SK-N-SH (cell line): ENCODE data around the gene SOX15. TPM values are rescaled to one million over a fixed set of nuclear protein-coding genes. Genes with fewer than 3 reads are reported as not detected.
"Not testable (repeated sequence)": the region's sequence is repeated elsewhere in the genome, so short reads cannot be mapped to it uniquely, and the experiment has no call there.

Source experiments
- CTCF ChIA-PET: fragments of 300-600, 350-600 bp; formaldehyde crosslinking; extraction: SDS; loops from one replicate; lab custom pipeline; 2021; lab: Yijun Ruan, JAX
- POLR2A ChIA-PET: fragments of 350-600 bp; sonication (Branson Sonifier 250); formaldehyde crosslinking; extraction: SDS; loops from one replicate; lab custom pipeline; 2020; ENCODE audit warnings: antibody characterized with exemption, inconsistent platforms; lab: Yijun Ruan, JAX
- DNase-seq: peaks from one replicate; pipeline ENCODE4 v3.0.0; 2012
- H2AFZ ChIP-seq: fragments of 200-600 bp; sonication (generic); 2 replicates; pipeline ENCODE4 v1.8.1; 2016; ENCODE audit warnings: antibody characterized with exemption, mild to moderate bottlenecking, low read depth
- H3F3A ChIP-seq: fragments of 200-600 bp; sonication (generic); replicated peaks from 2 replicates; pipeline ENCODE3; 2016; ENCODE audit warnings: antibody characterized with exemption, mild to moderate bottlenecking; ENCODE audit not compliant: insufficient read depth
- H3K27ac ChIP-seq, 2 experiments: fragments of 200-500 bp in 1 of 2; fragments of 200-600 bp in 1 of 2; sonication (Bioruptor generic) in 1 of 2; sonication (generic), shearing (Covaris generic) in 1 of 2; 2 replicates each; pipeline versions ENCODE4 v1.5.1 to v1.6.1; 2014 to 2016; ENCODE audit warnings: low read depth in 2 of 2, inconsistent platforms in 1 of 2, low read length in 1 of 2, mild to moderate bottlenecking in 1 of 2, mixed read lengths in 1 of 2
- H3K27me3 ChIP-seq: fragments of 200-600 bp; sonication (generic), shearing (Covaris generic); 2 replicates; pipeline ENCODE4 v1.6.1; 2016; ENCODE audit warnings: mixed run types; ENCODE audit not compliant: insufficient read depth
- H3K36me3 ChIP-seq, 2 experiments: fragments of 200-500 bp in 1 of 2; fragments of 200-600 bp in 1 of 2; sonication (Bioruptor generic) in 1 of 2; sonication (generic) in 1 of 2; replicated peaks in 1 of 2; 2 replicates each; pipeline versions ENCODE3 to v1.5.1; 2014 to 2016; ENCODE audit warnings: low read length in 1 of 2, mild to moderate bottlenecking in 1 of 2; ENCODE audit not compliant: insufficient read depth in 2 of 2, control insufficient read depth in 1 of 2
- H3K4me1 ChIP-seq, 2 experiments: fragments of 200-500 bp in 1 of 2; fragments of 200-600 bp in 1 of 2; sonication (Bioruptor generic) in 1 of 2; sonication (generic), shearing (Covaris generic) in 1 of 2; 2 replicates each; pipeline versions ENCODE4 v1.5.1 to v1.6.1; 2014 to 2016; ENCODE audit warnings: low read depth in 1 of 2, low read length in 1 of 2, mixed run types in 1 of 2; ENCODE audit not compliant: insufficient read depth in 2 of 2, control insufficient read depth in 1 of 2
- H3K4me2 ChIP-seq: fragments of 200-600 bp; sonication (generic), shearing (Covaris generic); 2 replicates; pipeline ENCODE4 v1.6.1; 2017; ENCODE audit warnings: mixed run types
- H3K4me3 ChIP-seq, 2 experiments: fragments of 200-500 bp in 1 of 2; fragments of 200-600 bp in 1 of 2; sonication (Bioruptor generic) in 1 of 2; sonication (generic), shearing (Covaris generic) in 1 of 2; 2 replicates each; pipeline versions ENCODE4 v1.5.1 to v1.8.1; 2014 to 2016; ENCODE audit warnings: low read depth in 2 of 2, inconsistent platforms in 1 of 2, low read length in 1 of 2, mild to moderate bottlenecking in 1 of 2, mixed read lengths in 1 of 2, moderate library complexity in 1 of 2
- H3K79me2 ChIP-seq: fragments of 200-600 bp; sonication (generic); 2 replicates; pipeline ENCODE4 v1.8.1; 2017; ENCODE audit warnings: mild to moderate bottlenecking; ENCODE audit not compliant: insufficient read depth
- H3K9ac ChIP-seq: fragments of 200-600 bp; sonication (generic); 2 replicates; pipeline ENCODE4 v1.6.1; 2017; ENCODE audit warnings: mixed run types
- H3K9me2 ChIP-seq: fragments of 200-600 bp; sonication (generic); 2 replicates; pipeline ENCODE4 v1.6.1; 2017; ENCODE audit warnings: mixed run types
- H3K9me3 ChIP-seq: fragments of 200-600 bp; sonication (generic); 2 replicates; pipeline ENCODE4 v1.6.1; 2017; ENCODE audit warnings: mixed run types, mild to moderate bottlenecking, moderate library complexity
- H4K20me1 ChIP-seq: fragments of 200-600 bp; sonication (generic); 2 replicates; pipeline ENCODE4 v1.6.1; 2017; ENCODE audit warnings: mild to moderate bottlenecking, mixed run types; ENCODE audit not compliant: insufficient read depth
- ELF1 ChIP-seq: IDR thresholded peaks from 2 replicates; pipeline ENCODE4 v1.4.0; 2012
- FOXJ3 ChIP-seq: sonication (generic); formaldehyde crosslinking; IDR thresholded peaks from 2 replicates; pipeline ENCODE4 v1.5.1; 2020; ENCODE audit warnings: mild to moderate bottlenecking, missing genetic modification reagents
- GABPA ChIP-seq: IDR thresholded peaks from 2 replicates; pipeline ENCODE4 v1.4.0; 2012; ENCODE audit warnings: low read depth, mild to moderate bottlenecking
- JUND ChIP-seq: IDR thresholded peaks from 2 replicates; pipeline ENCODE4 v1.4.0; 2012
- MXI1 ChIP-seq: IDR thresholded peaks from 2 replicates; pipeline ENCODE4 v1.6.1; 2012; ENCODE audit warnings: mild to moderate bottlenecking, low read depth, low read length, improper control_type of control experiment
- NRF1 ChIP-seq: IDR thresholded peaks from 2 replicates; pipeline ENCODE4 v1.6.1; 2012; ENCODE audit warnings: low read depth, mild to moderate bottlenecking, low read length
- RAD21 ChIP-seq: IDR thresholded peaks from 2 replicates; pipeline ENCODE4 v1.6.1; 2012; ENCODE audit warnings: mild to moderate bottlenecking, low read length
- RCOR1 ChIP-seq: fragments of 150-350 bp; IDR thresholded peaks from 2 replicates; pipeline ENCODE4 v1.6.1; 2017; ENCODE audit warnings: antibody characterized with exemption, low read length
- RFX5 ChIP-seq: IDR thresholded peaks from 2 replicates; pipeline ENCODE4 v1.6.1; 2012; ENCODE audit warnings: mild to moderate bottlenecking, improper control_type of control experiment, low read length
- SMC3 ChIP-seq: IDR thresholded peaks from 2 replicates; pipeline ENCODE4 v1.6.1; 2012; ENCODE audit warnings: low read depth, low read length, improper control_type of control experiment
- TAF1 ChIP-seq: IDR thresholded peaks from 2 replicates; pipeline ENCODE4 v1.6.1; 2012; ENCODE audit warnings: low read depth, mild to moderate bottlenecking, low read length, moderate library complexity, borderline replicate concordance
- YY1 ChIP-seq: IDR thresholded peaks from 2 replicates; pipeline ENCODE4 v1.4.0; 2012; ENCODE audit warnings: low read depth, mild to moderate bottlenecking
- WGBS: methylation state at CpG from one replicate; pipeline ENCODE4 v1.1.6; 2017; ENCODE audit warnings: low lambda C conversion rate; 5-methylcytosine and 5-hydroxymethylcytosine counted together
- polyA plus RNA-seq, 3 experiments: library from polyadenylated mRNA; depleted of rRNA; stranded (reverse); fragments of >200 nt; gene quantifications; 2 replicates each; pipeline ENCODE4 v1.2.3, GENCODE V29; 2012
- TF ChIP-seq, protein P1 (sequence below): fragments of 200-600 bp; sonication (generic); IDR thresholded peaks from 2 replicates; pipeline ENCODE4 v1.6.1; 2017; ENCODE audit warnings: antibody characterized with exemption, mild to moderate bottlenecking, moderate library complexity

The SOX15 gene
- polyA plus RNA-seq, 1 of the 3 experiments (the other 2 are of a cell fraction), result 1.3 TPM

DNA sequence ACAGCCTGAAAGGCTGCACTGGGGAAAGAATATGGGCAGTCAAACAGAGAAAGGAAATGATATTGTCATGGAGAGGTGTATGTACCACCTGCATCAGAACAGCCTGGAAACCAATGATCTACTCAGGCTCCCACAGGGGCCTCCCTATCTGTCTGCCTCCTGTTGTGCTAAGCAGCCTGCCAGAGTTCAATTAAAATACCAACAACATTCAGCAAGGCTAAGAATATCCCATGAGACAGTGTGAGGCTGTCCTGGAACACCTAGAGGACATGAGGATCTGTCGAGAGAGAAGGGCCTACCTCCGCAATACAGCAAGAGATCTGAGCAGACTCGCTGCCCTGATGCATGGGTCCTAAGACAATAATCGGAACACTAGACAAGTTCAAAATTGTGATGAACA, 16.4 kb upstream of the SOX15 start:
- no peak overlapping the region for H2AFZ ChIP-seq
- peaks cover 4% of the 10 kb centered on the region for H3F3A ChIP-seq
- TF ChIP-seq GABPA, result no peak
- no peak for TF ChIP-seq JUND
- no peak for TF ChIP-seq MXI1
- no peak for TF ChIP-seq YY1
- no peak for TF ChIP-seq TAF1
- TF ChIP-seq NRF1, result no peak
- TF ChIP-seq RFX5, result no peak
- TF ChIP-seq, protein P1, sequence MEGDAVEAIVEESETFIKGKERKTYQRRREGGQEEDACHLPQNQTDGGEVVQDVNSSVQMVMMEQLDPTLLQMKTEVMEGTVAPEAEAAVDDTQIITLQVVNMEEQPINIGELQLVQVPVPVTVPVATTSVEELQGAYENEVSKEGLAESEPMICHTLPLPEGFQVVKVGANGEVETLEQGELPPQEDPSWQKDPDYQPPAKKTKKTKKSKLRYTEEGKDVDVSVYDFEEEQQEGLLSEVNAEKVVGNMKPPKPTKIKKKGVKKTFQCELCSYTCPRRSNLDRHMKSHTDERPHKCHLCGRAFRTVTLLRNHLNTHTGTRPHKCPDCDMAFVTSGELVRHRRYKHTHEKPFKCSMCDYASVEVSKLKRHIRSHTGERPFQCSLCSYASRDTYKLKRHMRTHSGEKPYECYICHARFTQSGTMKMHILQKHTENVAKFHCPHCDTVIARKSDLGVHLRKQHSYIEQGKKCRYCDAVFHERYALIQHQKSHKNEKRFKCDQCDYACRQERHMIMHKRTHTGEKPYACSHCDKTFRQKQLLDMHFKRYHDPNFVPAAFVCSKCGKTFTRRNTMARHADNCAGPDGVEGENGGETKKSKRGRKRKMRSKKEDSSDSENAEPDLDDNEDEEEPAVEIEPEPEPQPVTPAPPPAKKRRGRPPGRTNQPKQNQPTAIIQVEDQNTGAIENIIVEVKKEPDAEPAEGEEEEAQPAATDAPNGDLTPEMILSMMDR, result no peak
- no peak for TF ChIP-seq RCOR1
- TF ChIP-seq ELF1, result no peak
- TF ChIP-seq SMC3, result no peak
- TF ChIP-seq RAD21, result no peak
- no peak for TF ChIP-seq FOXJ3 (CRISPR knock-in tag)
- no peaks in the 10 kb centered on the region for H3K9me2 ChIP-seq
- peaks cover 0 to 3% of the 10 kb centered on the region in 2 experiments; a peak in 2 of 4 replicates for H3K4me1 ChIP-seq
- whole genome bisulfite sequencing, result 98% methylated on average over 4 of the region's 4 CpGs
- ChIA-PET CTCF (interaction anchor here (1.1 to 2.1 kb wide), 2 partner anchors 17 to 82 kb away, joined by 3 to 8 read pairs; partner anchors contain the start of gene SOX15), POLR2A (no interaction called here)
- DNase-seq, result no peak
- H3K4me3 ChIP-seq, result no peak overlapping the region
- H3K9me3 ChIP-seq, result no peaks in the 10 kb centered on the region
- no peak overlapping the region for H3K4me2 ChIP-seq
- H3K27ac ChIP-seq, result no peak overlapping the region
- no peak overlapping the region for H3K9ac ChIP-seq
- H4K20me1 ChIP-seq, result peaks cover 43% of the 10 kb centered on the region
- peaks cover 32 to 73% of the 10 kb centered on the region in 2 experiments for H3K36me3 ChIP-seq
- H3K79me2 ChIP-seq, result peaks cover 69% of the 10 kb centered on the region
- no peaks in the 10 kb centered on the region for H3K27me3 ChIP-seq

DNA sequence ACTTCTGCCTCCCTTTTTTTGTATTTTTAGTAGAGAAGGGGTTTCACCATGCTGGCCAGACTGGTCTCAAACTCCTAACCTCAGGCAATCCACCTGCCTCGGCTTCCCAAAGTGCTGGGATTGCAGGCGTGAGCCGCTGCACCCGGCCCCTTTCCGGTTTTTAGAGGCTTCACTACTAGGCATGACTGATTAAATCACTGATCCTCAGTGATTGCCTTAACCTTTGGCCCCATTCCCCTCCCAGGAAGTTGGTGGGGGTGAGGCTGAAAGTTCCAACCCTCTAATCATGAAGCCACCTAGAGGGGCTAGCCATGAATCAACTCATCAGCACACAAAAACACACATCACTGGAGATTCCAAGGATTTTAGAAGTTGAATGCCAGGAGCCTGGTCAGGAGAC, 7.7 kb upstream of the SOX15 start:
- H2AFZ ChIP-seq, H3K27ac ChIP-seq, H3K4me3 ChIP-seq, DNase-seq, H3K9ac ChIP-seq, H4K20me1 ChIP-seq, H3K9me3 ChIP-seq, H3K27me3 ChIP-seq, POLR2A ChIA-PET, H3K4me1 ChIP-seq, H3K9me2 ChIP-seq, H3K4me2 ChIP-seq: not testable (repeated sequence)
- CTCF ChIA-PET, result interaction anchor here (1.3 kb wide), 1 partner anchor 9 kb away, joined by 3 read pairs; no protein-coding TSS in a partner anchor
- Histone ChIP-seq H3K79me2 (peaks cover 12% of the 10 kb centered on the region; the same call in 1 of the 2 replicates), H3F3A (peaks cover 21% of the 10 kb centered on the region), H3K36me3 (peaks cover 48 to 67% of the 10 kb centered on the region in 2 experiments)
- WGBS, result 89% methylated on average over 5 of the region's 5 CpGs
